SK-N-SH treated with all-trans-retinoic acid at 6 μM for 48 hours (cell line): ENCODE results near the gene CCDC32.

Experiments
- ATAC-seq: fragments of 200-7000 bp; cut with Tn5 transposase; 3 replicates; pipeline ENCODE4 v1.9.1; 2020; ENCODE audit warnings: mild to moderate bottlenecking, moderate library complexity
- ARNTL ChIP-seq: fragments of 450-650 bp; formaldehyde crosslinking; IDR thresholded peaks from 2 replicates; pipeline ENCODE4 v1.5.0; 2020; ENCODE audit warnings: low read depth, mild to moderate bottlenecking, moderate library complexity, borderline replicate concordance
- CSDC2 ChIP-seq: fragments of 250-450 bp; sonication (Bioruptor Pico); IDR thresholded peaks from 2 replicates; pipeline ENCODE4 v1.5.0; 2020; ENCODE audit warnings: mild to moderate bottlenecking, moderate library complexity
- ESRRG ChIP-seq: fragments of 250-450 bp; sonication (Bioruptor Pico); IDR thresholded peaks from 2 replicates; pipeline ENCODE4 v1.6.1; 2021; ENCODE audit warnings: mild to moderate bottlenecking
- GLIS3 ChIP-seq: fragments of 250-450 bp; sonication (Bioruptor Pico); IDR thresholded peaks from 2 replicates; pipeline ENCODE4 v1.5.0; 2020; ENCODE audit warnings: mild to moderate bottlenecking, moderate library complexity
- ISL1 ChIP-seq: fragments of 250-450 bp; sonication (Bioruptor Pico); IDR thresholded peaks from 2 replicates; pipeline ENCODE4 v2.1.2; 2022; ENCODE audit warnings: mild to moderate bottlenecking, moderate library complexity
- PPARA ChIP-seq: fragments of 250-450 bp; sonication (Bioruptor Pico); IDR thresholded peaks from 2 replicates; pipeline ENCODE4 v1.5.0; 2020; ENCODE audit warnings: mild to moderate bottlenecking, borderline replicate concordance
- RARB ChIP-seq: fragments of 250-450 bp; sonication (Bioruptor Pico); IDR thresholded peaks from 2 replicates; pipeline ENCODE4 v1.8.0; 2021; ENCODE audit warnings: mild to moderate bottlenecking, moderate library complexity
- SNAI2 ChIP-seq: fragments of 250-450 bp; sonication (Bioruptor Pico); IDR thresholded peaks from 2 replicates; pipeline ENCODE4 v1.5.0; 2020; ENCODE audit warnings: mild to moderate bottlenecking, moderate library complexity
- TCF4 ChIP-seq: fragments of 250-450 bp; sonication (Bioruptor Pico); IDR thresholded peaks from 2 replicates; pipeline ENCODE4 v1.8.0; 2021; ENCODE audit warnings: mild to moderate bottlenecking, moderate library complexity, borderline replicate concordance
- TOX ChIP-seq: fragments of 250-450 bp; sonication (Bioruptor Pico); IDR thresholded peaks from 2 replicates; pipeline ENCODE4 v1.8.0; 2021; ENCODE audit warnings: mild to moderate bottlenecking, moderate library complexity, borderline replicate concordance
- ZC3H10 ChIP-seq: fragments of 250-450 bp; sonication (Bioruptor Pico); IDR thresholded peaks from 2 replicates; pipeline ENCODE4 v1.5.1; 2021; ENCODE audit warnings: mild to moderate bottlenecking, moderate library complexity
- ZFP3 ChIP-seq: fragments of 250-450 bp; sonication (Bioruptor Pico); IDR thresholded peaks from 2 replicates; pipeline ENCODE4 v1.5.0; 2020; ENCODE audit warnings: mild to moderate bottlenecking, moderate library complexity
- ZFP30 ChIP-seq: fragments of 450-650 bp; formaldehyde crosslinking; IDR thresholded peaks from 2 replicates; pipeline ENCODE4 v1.5.0; 2022; ENCODE audit warnings: mild to moderate bottlenecking, moderate library complexity
- ZNF565 ChIP-seq: fragments of 450-650 bp; formaldehyde crosslinking; conservative IDR thresholded peaks from 2 replicates; pipeline ENCODE4 v1.5.0; 2020; ENCODE audit warnings: low read depth, mild to moderate bottlenecking, moderate library complexity
- ZNF8 ChIP-seq: fragments of 450-650 bp; formaldehyde crosslinking; IDR thresholded peaks from 2 replicates; pipeline ENCODE4 v1.5.0; 2020; ENCODE audit warnings: mild to moderate bottlenecking, moderate library complexity
- TF ChIP-seq, protein P1 (sequence below): fragments of 250-450 bp; sonication (Bioruptor Pico); IDR thresholded peaks from 2 replicates; pipeline ENCODE4 v1.5.1; 2020; ENCODE audit warnings: low read depth, mild to moderate bottlenecking, moderate library complexity
- TF ChIP-seq, protein P2 (sequence below): fragments of 250-450 bp; sonication (Bioruptor Pico); IDR thresholded peaks from 2 replicates; pipeline ENCODE4 v1.8.0; 2021; ENCODE audit warnings: low read depth, mild to moderate bottlenecking, moderate library complexity, borderline replicate concordance
- TF ChIP-seq, protein P3 (sequence below): fragments of 250-450 bp; sonication (Bioruptor Pico); IDR thresholded peaks from 2 replicates; pipeline ENCODE4 v1.5.1; 2021; ENCODE audit warnings: mild to moderate bottlenecking, moderate library complexity
- TF ChIP-seq, protein P4 (sequence below): fragments of 250-450 bp; sonication (Bioruptor Pico); IDR thresholded peaks from 2 replicates; pipeline ENCODE4 v1.5.0; 2020; ENCODE audit warnings: mild to moderate bottlenecking, moderate library complexity
- TF ChIP-seq, protein P5 (sequence below): fragments of 250-450 bp; sonication (Bioruptor Pico); IDR thresholded peaks from 2 replicates; pipeline ENCODE4 v1.8.0; 2020; ENCODE audit warnings: mild to moderate bottlenecking, moderate library complexity, borderline replicate concordance

CCDC32 gene

DNA sequence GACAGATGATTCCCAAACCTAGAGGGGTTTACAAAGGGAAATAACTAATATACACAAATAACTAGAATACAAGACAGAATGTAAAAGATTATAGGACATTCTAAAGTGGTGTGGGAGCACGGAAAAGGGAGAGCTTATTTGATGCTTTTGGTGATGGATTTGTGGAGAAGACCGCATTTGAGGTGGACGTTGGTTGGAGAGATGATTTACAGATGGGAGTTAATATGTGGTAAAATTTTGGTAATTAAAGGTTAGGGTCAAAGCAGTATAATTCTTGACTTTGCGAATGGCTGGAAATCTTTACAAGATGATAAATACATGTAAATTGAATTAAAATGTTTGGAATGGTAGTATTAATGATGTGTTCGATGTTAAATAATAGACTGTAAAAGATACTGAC lies 30.4 kb upstream of the CCDC32 start:
- ATAC-seq = no peak
- TF ChIP-seq ZFP3 (CRISPR knock-in tag) (no peak), CSDC2 (CRISPR knock-in tag) (no peak), GLIS3 (CRISPR knock-in tag) (no peak)

DNA sequence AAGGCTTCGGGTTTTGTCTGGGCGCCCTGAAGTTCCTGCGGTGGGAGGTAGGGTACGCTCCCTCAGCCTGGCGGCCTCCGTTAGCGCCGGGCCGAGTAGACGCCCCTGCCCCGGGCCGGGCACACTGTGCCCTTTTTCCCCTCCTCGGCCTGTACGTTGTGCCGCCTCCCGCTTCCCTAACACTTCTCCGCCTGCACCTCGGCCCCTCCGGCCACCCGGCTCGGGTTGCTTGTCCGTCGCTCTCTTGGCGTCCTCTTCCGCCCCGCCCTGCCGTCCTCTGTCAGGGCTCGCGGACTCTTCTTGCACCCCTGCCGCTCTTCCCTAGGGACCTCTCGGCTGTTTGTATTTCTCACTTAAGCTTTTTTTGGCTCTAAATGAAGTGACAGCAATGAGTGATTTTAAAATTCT lies 29.6 kb upstream of the CCDC32 start:
- TF ChIP-seq, protein P1, sequence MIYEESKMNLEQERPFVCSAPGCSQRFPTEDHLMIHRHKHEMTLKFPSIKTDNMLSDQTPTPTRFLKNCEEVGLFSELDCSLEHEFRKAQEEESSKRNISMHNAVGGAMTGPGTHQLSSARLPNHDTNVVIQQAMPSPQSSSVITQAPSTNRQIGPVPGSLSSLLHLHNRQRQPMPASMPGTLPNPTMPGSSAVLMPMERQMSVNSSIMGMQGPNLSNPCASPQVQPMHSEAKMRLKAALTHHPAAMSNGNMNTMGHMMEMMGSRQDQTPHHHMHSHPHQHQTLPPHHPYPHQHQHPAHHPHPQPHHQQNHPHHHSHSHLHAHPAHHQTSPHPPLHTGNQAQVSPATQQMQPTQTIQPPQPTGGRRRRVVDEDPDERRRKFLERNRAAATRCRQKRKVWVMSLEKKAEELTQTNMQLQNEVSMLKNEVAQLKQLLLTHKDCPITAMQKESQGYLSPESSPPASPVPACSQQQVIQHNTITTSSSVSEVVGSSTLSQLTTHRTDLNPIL = no peak
- TF ChIP-seq TOX (CRISPR knock-in tag) (no peak), ZC3H10 (CRISPR knock-in tag) (no peak), ZNF8 (CRISPR knock-in tag) (no peak), RARB (CRISPR knock-in tag) (no peak), ARNTL (CRISPR knock-in tag) (no peak), ZFP30 (CRISPR knock-in tag) (no peak), ZFP3 (CRISPR knock-in tag) (no peak), TCF4 (CRISPR knock-in tag) (no peak), SNAI2 (no peak), ISL1 (CRISPR knock-in tag) (no peak), CSDC2 (CRISPR knock-in tag) (no peak), ESRRG (CRISPR knock-in tag) (no peak), GLIS3 (CRISPR knock-in tag) (no peak)
- TF ChIP-seq, protein P2, sequence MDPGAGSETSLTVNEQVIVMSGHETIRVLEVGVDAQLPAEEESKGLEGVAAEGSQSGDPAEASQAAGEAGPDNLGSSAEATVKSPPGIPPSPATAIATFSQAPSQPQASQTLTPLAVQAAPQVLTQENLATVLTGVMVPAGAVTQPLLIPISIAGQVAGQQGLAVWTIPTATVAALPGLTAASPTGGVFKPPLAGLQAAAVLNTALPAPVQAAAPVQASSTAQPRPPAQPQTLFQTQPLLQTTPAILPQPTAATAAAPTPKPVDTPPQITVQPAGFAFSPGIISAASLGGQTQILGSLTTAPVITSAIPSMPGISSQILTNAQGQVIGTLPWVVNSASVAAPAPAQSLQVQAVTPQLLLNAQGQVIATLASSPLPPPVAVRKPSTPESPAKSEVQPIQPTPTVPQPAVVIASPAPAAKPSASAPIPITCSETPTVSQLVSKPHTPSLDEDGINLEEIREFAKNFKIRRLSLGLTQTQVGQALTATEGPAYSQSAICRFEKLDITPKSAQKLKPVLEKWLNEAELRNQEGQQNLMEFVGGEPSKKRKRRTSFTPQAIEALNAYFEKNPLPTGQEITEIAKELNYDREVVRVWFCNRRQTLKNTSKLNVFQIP = no peak
- TF ChIP-seq, protein P3, sequence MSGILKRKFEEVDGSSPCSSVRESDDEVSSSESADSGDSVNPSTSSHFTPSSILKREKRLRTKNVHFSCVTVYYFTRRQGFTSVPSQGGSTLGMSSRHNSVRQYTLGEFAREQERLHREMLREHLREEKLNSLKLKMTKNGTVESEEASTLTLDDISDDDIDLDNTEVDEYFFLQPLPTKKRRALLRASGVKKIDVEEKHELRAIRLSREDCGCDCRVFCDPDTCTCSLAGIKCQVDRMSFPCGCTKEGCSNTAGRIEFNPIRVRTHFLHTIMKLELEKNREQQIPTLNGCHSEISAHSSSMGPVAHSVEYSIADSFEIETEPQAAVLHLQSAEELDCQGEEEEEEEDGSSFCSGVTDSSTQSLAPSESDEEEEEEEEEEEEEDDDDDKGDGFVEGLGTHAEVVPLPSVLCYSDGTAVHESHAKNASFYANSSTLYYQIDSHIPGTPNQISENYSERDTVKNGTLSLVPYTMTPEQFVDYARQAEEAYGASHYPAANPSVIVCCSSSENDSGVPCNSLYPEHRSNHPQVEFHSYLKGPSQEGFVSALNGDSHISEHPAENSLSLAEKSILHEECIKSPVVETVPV = no peak
- TF ChIP-seq, protein P4, sequence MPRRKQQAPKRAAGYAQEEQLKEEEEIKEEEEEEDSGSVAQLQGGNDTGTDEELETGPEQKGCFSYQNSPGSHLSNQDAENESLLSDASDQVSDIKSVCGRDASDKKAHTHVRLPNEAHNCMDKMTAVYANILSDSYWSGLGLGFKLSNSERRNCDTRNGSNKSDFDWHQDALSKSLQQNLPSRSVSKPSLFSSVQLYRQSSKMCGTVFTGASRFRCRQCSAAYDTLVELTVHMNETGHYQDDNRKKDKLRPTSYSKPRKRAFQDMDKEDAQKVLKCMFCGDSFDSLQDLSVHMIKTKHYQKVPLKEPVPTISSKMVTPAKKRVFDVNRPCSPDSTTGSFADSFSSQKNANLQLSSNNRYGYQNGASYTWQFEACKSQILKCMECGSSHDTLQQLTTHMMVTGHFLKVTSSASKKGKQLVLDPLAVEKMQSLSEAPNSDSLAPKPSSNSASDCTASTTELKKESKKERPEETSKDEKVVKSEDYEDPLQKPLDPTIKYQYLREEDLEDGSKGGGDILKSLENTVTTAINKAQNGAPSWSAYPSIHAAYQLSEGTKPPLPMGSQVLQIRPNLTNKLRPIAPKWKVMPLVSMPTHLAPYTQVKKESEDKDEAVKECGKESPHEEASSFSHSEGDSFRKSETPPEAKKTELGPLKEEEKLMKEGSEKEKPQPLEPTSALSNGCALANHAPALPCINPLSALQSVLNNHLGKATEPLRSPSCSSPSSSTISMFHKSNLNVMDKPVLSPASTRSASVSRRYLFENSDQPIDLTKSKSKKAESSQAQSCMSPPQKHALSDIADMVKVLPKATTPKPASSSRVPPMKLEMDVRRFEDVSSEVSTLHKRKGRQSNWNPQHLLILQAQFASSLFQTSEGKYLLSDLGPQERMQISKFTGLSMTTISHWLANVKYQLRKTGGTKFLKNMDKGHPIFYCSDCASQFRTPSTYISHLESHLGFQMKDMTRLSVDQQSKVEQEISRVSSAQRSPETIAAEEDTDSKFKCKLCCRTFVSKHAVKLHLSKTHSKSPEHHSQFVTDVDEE (CRISPR knock-in tag) = no peak
- TF ChIP-seq, protein P5, sequence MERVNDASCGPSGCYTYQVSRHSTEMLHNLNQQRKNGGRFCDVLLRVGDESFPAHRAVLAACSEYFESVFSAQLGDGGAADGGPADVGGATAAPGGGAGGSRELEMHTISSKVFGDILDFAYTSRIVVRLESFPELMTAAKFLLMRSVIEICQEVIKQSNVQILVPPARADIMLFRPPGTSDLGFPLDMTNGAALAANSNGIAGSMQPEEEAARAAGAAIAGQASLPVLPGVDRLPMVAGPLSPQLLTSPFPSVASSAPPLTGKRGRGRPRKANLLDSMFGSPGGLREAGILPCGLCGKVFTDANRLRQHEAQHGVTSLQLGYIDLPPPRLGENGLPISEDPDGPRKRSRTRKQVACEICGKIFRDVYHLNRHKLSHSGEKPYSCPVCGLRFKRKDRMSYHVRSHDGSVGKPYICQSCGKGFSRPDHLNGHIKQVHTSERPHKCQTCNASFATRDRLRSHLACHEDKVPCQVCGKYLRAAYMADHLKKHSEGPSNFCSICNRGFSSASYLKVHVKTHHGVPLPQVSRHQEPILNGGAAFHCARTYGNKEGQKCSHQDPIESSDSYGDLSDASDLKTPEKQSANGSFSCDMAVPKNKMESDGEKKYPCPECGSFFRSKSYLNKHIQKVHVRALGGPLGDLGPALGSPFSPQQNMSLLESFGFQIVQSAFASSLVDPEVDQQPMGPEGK (CRISPR knock-in tag) = no peak
- peak; percentile 74 for ATAC-seq

DNA sequence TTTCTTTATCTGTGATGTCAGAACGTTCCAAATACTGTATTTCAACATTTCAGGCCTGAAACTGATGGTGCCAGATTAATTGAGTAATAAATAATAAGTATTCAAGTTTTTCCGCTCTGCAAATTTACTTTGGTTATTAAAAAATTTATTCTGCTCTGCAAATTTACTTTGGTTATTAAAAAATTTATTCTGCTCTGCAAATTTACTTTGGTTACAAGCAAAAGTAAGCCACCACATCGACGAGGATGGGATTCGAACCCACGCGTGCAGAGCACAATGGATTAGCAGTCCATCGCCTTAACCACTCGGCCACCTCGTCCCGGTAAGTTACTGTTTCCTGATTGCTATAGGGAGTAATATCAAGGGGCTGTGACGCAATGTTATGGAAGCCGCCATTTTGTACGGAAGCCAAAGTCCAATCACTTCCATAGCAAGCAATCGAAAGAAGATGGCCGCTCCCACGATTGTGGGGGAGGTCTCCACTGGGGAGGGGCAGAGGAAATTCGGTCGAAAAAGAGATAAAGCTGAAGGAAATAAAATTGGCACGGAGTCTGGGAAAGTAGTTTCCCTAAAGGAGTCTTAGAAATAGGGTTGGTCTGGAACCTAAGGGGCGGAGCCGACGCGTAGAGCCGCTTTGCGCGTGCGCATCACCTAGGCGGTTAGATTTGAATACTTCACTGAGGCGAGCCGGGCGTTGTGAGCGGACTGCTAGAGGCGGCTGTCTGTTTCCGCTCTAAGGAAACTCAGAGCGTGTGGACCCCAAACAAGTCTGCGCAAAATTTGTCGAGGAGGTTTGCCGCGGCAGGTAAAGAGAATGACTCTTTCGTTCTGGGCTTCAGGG lies 29.0 kb upstream of the CCDC32 start, which contains the start of gene KNL1:
KNL1 (plus strand) TSS at position 662 of the 841 bp plus-strand sequence. CDS start 8,683 bp downstream, outside the sequence.
- TF ChIP-seq, protein P2 = no peak
- TF ChIP-seq ISL1 (CRISPR knock-in tag) (0 out of 2 replicates have a peak, but pooled peaks have one; percentile 8), SNAI2 (no peak), CSDC2 (CRISPR knock-in tag) (no peak), ARNTL (CRISPR knock-in tag) (no peak), ZFP30 (CRISPR knock-in tag) (no peak), ZNF565 (CRISPR knock-in tag) (peak; percentile 90), TOX (CRISPR knock-in tag) (no peak), PPARA (no peak)
- TF ChIP-seq, protein P3 = no peak
- ATAC-seq = peak; percentile 83
